ENCODE data around the gene FBXW11. TPM values are rescaled to one million over a fixed set of nuclear protein-coding genes. Genes with fewer than 3 reads are reported as not detected.

FBXW11 gene
- total RNA-seq, 1 experiment from 2014 or later = 34.9 TPM

DNA sequence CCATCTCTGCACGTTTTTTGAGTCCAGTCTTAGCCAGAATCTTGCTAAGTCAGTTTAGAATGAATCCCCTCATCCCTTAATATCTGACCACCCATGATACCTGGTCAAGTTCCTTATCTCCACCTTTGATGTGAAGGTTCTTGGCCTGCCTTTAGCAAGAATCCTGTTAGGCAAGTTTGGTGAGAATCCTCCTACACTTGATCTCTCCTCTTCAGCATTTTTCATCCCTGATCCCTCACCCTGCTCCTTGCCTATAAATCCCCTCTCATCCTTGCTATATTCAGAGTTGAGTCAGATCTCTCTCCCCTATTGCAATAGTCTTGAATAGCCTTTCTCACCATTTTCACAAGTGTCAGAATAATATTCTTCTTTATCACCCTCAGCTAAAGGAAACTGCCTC, 189.8 kb downstream of the FBXW11 start:
- TF ChIP-seq, protein P1, sequence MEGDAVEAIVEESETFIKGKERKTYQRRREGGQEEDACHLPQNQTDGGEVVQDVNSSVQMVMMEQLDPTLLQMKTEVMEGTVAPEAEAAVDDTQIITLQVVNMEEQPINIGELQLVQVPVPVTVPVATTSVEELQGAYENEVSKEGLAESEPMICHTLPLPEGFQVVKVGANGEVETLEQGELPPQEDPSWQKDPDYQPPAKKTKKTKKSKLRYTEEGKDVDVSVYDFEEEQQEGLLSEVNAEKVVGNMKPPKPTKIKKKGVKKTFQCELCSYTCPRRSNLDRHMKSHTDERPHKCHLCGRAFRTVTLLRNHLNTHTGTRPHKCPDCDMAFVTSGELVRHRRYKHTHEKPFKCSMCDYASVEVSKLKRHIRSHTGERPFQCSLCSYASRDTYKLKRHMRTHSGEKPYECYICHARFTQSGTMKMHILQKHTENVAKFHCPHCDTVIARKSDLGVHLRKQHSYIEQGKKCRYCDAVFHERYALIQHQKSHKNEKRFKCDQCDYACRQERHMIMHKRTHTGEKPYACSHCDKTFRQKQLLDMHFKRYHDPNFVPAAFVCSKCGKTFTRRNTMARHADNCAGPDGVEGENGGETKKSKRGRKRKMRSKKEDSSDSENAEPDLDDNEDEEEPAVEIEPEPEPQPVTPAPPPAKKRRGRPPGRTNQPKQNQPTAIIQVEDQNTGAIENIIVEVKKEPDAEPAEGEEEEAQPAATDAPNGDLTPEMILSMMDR (conservative IDR thresholded peaks at IDR 0.05; ENCODE audit: low read depth, low read length) = no peak
- no peak for TF ChIP-seq EZH2 (IDR thresholded peaks at IDR 0.05; ENCODE audit: borderline replicate concordance, low read depth, low read length, poor library complexity, severe bottlenecking)
- Histone ChIP-seq H3K9me3 (ENCODE audit: low read depth, low read length, poor library complexity, severe bottlenecking) (no peaks in the 10 kb centered on the region), H3K4me1 (ENCODE audit: insufficient read depth, low read length, poor library complexity, severe bottlenecking) (no peaks in the 10 kb centered on the region), H3K27ac (ENCODE audit: low read depth, low read length, poor library complexity, severe bottlenecking) (no peak overlapping the region), H3K4me3 (ENCODE audit: low read depth, low read length, poor library complexity, severe bottlenecking) (no peak overlapping the region), H3K27me3 (replicated peaks; ENCODE audit: insufficient read depth, low read depth, low read length, poor library complexity) (peaks cover 19% of the 10 kb centered on the region), H3K36me3 (ENCODE audit: insufficient read depth, low read length, poor library complexity, severe bottlenecking) (no peaks in the 10 kb centered on the region)
- ChIA-PET CTCF (no interaction called here), POLR2A (ENCODE audit: low non-redundant PET) (no interaction called here)
- no TSS peak for BruUV-seq (replicated peaks)
- intact Hi-C loops (cut with micrococcal nuclease; ENCODE audit: unreplicated experiment) = no loop called here
- no peak for DNase-seq (ENCODE audit: low spot score)

DNA sequence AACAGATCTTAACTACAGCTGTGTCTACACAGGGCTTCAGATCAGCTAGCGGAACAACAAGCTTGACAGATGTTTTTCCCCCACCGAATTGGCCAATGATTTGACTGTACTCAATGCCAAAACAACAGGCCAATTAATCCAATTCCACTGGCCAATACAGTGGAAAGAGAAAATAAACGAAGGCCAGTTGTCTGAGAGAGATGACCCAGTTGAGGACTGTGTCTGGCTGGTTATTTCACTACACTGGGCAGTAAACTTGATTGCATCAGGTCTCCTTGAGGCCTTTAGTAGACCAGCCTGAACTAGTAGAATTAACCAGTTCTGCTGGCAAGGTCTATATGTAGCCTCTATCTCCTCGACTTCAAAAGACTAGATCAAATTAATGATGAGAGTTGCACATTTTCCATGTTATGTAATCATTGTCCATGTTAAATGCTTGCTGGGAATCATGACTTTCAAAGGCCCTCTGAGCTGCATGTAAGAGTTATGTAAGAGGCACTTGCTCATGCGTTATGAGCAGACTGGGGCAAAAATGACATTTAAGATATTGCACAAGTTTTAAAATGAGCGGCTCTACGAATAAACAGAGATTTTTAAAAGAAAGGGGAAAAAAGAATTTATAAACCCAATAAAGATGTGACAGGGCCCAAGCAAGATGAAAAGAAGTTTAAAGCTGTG, 192.5 kb downstream of the FBXW11 start:
- BruUV-seq (replicated peaks) = no TSS peak
- Histone ChIP-seq H3K9me3 (ENCODE audit: low read depth, low read length, poor library complexity, severe bottlenecking) (no peaks in the 10 kb centered on the region), H3K4me1 (ENCODE audit: insufficient read depth, low read length, poor library complexity, severe bottlenecking) (no peaks in the 10 kb centered on the region), H3K4me3 (ENCODE audit: low read depth, low read length, poor library complexity, severe bottlenecking) (no peak overlapping the region), H3K27ac (ENCODE audit: low read depth, low read length, poor library complexity, severe bottlenecking) (no peak overlapping the region), H3K36me3 (ENCODE audit: insufficient read depth, low read length, poor library complexity, severe bottlenecking) (no peaks in the 10 kb centered on the region), H3K27me3 (replicated peaks; ENCODE audit: insufficient read depth, low read depth, low read length, poor library complexity) (peaks cover 28% of the 10 kb centered on the region)
- ChIA-PET POLR2A (ENCODE audit: low non-redundant PET) (no interaction called here), CTCF (no interaction called here)
- no peak for DNase-seq (ENCODE audit: low spot score)
- no peak for TF ChIP-seq EZH2 (IDR thresholded peaks at IDR 0.05; ENCODE audit: borderline replicate concordance, low read depth, low read length, poor library complexity, severe bottlenecking)
- TF ChIP-seq, protein P1 (conservative IDR thresholded peaks at IDR 0.05; ENCODE audit: low read depth, low read length) = no peak
- intact Hi-C loops (cut with micrococcal nuclease; ENCODE audit: unreplicated experiment) = no loop called here

DNA sequence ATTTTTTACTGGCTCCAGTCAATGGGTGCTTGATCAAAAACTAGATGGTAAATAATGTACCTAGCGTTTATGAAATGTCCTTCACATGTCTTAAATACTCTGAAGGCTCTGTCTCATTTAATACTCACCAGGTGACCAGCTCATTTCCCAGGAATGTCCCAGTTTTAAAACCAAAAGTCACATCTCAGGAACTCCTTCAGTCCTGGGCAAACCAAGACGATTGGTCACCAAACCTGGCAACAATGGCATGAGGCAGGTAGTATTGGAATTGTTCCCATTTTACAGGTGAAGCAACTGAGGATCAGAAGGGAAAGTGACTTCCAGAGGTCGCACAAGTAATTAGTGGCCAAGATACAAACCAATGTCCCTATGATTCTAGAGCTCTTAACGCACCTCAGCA, 193.2 kb downstream of the FBXW11 start:
- Histone ChIP-seq H3K9me3 (ENCODE audit: low read depth, low read length, poor library complexity, severe bottlenecking) (no peaks in the 10 kb centered on the region), H3K27ac (ENCODE audit: low read depth, low read length, poor library complexity, severe bottlenecking) (no peak overlapping the region), H3K27me3 (replicated peaks; ENCODE audit: insufficient read depth, low read depth, low read length, poor library complexity) (peaks cover 31% of the 10 kb centered on the region), H3K4me3 (ENCODE audit: low read depth, low read length, poor library complexity, severe bottlenecking) (no peak overlapping the region), H3K36me3 (ENCODE audit: insufficient read depth, low read length, poor library complexity, severe bottlenecking) (no peaks in the 10 kb centered on the region), H3K4me1 (ENCODE audit: insufficient read depth, low read length, poor library complexity, severe bottlenecking) (no peaks in the 10 kb centered on the region)
- TF ChIP-seq, protein P1 (conservative IDR thresholded peaks at IDR 0.05; ENCODE audit: low read depth, low read length) = no peak
- TF ChIP-seq EZH2 (IDR thresholded peaks at IDR 0.05; ENCODE audit: borderline replicate concordance, low read depth, low read length, poor library complexity, severe bottlenecking) = no peak
- intact Hi-C loops (cut with micrococcal nuclease; ENCODE audit: unreplicated experiment) = no loop called here
- BruUV-seq (replicated peaks) = no TSS peak
- ChIA-PET POLR2A (ENCODE audit: low non-redundant PET) (no interaction called here), CTCF (no interaction called here)
- DNase-seq (ENCODE audit: low spot score) = no peak

Other genes starting within 250 kb of the FBXW11 start
- not detected in 2 replicates for gene SMIM23, start 220.8 kb downstream of the FBXW11 start, total RNA-seq (2021)
- gene STK10, start 181.6 kb upstream of the FBXW11 start, total RNA-seq (2021) = 3.8 and 3.9 TPM in 2 replicates
- not detected in 2 replicates for gene EFCAB9, start 187.5 kb upstream of the FBXW11 start, total RNA-seq (2021)